ENCODE measurements around the gene B3GNT3.

The B3GNT3 gene

GRCh38 chr19:17794731-17795494, at the start of gene B3GNT3:
TSS of gene B3GNT3 (plus strand) at chr19:17795138. CDS start at chr19:17807808, 12,670 bp downstream.
- no peak for DNase-seq

GRCh38 chr19:17747205-17748098, 47.5 kb upstream of the B3GNT3 start:
- DNase-seq, result peak; percentile 92

DNA sequence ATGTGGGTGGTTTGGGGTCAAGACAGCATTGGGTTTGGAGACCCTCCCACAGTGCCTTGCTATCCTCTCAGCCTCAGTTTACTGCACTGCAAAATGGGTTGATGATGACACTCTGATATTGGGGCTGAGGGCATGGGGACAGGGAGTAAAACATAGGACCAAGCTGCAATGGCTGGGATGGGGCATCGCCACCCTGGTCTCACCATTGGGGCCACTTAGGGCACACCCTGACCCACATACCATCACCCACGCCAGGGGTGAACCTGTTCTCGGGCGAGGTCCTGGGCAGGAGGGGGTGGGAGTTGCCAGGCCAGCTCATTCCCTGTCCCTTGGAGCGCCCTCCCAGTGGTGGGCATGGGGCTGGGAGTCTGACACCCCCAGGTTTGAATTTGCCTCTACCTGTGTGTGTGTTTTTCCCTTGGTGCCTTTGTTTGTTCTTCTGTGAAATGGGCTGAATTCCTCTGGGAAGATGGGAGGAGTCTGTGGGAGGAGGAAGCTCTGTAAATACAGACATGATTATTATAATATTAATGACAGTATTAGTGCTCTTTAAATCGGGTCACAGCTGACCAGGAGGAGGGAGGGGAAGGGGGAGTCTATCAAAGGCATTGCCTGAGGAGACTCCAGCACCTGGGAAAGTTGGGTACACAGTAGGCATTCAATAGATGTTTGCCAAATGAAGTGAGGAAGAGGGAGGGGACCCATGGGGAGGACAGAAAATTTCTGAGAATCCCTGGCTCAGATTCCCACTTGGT, 45.9 kb upstream of the B3GNT3 start:
- DNase-seq, result no peak

DNA sequence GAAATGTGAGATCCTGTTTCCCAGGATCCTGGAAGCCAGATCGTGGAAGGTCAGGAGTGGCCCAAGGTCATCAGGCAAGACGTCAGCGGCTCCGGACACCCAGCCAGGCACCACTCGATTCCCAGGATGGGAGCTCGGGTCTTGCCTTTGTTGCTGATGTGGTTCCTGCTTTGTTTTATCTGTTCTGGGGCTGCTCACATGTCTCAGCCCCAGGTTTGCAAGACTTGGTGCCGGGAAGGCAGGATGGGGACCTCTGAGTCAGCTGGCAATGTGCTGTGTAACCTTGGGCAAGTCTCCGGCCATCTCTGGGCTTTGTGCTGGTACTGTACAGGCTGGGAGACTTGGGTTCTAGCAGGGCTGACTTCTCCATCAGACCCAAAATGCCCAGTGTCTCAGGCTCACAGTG, 45.0 kb upstream of the B3GNT3 start:
- DNase-seq, result no peak

- peak; percentile 78 for DNase-seq
Observed at GRCh38 chr19:17751103-17751911, 43.6 kb upstream of the B3GNT3 start, which contains the start of gene FCHO1. TSS of gene FCHO1 (plus strand) at chr19:17751477. CDS start at chr19:17755165, 3,688 bp downstream.

DNA sequence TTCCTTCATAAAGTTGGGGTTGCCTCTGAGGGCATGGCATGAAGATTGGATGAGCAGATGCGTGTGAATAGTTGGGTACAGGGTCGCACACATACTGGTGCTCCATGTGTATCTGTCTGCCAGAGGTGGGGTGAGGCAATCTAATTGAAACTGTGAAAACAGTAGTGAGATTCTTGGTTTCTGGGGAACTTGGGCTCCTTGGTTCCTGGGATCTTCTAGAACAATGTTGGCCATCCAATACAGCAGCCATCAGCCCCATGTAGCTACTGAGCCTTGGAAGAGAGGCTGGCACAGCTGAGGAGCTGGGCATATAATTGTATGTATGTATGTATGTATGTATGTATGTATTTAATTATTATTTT, 43.0 kb upstream of the B3GNT3 start:
- DNase-seq, result no peak

GRCh38 chr19:17752865-17753639, 41.9 kb upstream of the B3GNT3 start:
- DNase-seq, result no peak

- DNase-seq, result no peak
Observed at GRCh38 chr19:17753976-17754375, 41.0 kb upstream of the B3GNT3 start.

GRCh38 chr19:17754634-17755442, 40.1 kb upstream of the B3GNT3 start:
- no peak for DNase-seq

DNA sequence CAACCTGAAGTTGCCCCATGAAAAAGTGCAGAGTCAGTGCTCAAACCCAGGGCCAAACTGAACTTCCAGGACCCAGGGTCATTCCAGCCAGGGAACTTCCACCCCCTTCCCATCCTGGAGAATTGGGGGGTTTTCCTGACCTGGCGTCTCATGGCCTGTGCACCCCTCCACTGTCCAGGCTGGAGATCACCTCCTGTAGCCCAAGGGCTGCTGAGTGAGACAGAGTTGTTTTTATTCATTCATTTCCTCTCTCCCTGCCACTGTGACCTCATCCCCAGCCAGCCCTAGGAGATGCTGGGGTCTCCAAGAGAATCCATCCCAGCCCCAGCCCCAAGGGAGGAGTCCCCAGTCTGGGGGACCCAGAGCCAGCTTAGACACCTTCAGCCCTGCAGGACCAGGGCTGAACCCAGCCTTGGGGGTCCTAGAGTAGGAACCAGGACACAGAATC, 39.5 kb upstream of the B3GNT3 start:
- DNase-seq, result no peak

DNA sequence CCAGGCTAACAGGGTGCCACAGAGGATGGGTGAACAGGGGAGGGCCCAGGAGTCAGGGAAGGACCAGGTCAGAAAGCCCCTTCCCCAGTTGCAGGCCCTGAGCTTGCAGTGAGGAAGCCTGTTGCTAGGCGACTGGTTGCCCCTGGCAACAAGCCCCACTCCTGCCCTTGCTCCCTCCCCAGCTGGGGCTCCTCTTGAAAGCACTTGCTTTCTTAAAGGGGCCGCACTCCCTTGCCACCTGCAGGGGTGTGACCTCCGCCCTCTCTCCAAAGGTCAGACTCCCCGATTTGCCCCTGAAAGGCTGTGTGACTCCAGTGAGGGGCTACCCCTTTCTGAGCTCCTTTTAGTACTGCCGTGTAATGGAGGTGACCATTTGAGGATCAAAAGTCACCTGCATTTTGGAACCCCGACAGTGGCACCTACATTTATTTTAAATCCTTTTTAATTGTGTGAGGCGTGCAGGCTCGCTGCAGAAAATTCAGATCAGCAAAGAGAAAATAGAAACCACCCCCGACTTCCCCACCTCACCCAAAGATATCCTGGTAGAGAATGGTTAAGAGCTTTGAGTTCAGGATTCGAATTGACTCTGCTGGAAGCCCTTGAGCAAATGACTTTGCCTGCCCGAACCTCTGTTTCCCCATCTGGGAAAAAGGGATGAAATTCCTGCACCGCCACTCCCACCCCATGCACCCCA, 38.8 kb upstream of the B3GNT3 start:
- peak; percentile 28 for DNase-seq

GRCh38 chr19:17757125-17757524, 37.8 kb upstream of the B3GNT3 start:
- DNase-seq, result no peak

DNA sequence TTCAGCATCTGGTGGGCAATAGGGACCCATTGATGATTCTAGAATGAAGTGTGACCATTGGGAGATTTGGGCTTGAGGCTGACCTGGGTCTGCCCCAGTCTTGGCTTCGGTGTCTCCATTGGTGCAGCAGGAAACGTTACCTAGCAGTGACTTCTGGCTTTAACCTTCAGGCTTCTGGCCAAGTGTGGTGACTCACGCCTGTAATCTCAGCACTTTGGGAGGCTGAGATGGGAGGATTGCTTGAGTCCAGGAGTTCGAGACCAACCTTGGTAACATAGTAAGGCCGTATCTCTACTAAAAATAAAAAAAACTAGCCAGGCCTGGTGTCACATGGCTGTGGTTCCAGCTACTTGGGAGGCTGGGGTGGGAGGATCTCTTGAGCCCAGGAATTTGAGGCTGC, 36.4 kb upstream of the B3GNT3 start:
- DNase-seq, result no peak

GRCh38 chr19:17761148-17761547, 33.8 kb upstream of the B3GNT3 start:
- no peak for DNase-seq

DNA sequence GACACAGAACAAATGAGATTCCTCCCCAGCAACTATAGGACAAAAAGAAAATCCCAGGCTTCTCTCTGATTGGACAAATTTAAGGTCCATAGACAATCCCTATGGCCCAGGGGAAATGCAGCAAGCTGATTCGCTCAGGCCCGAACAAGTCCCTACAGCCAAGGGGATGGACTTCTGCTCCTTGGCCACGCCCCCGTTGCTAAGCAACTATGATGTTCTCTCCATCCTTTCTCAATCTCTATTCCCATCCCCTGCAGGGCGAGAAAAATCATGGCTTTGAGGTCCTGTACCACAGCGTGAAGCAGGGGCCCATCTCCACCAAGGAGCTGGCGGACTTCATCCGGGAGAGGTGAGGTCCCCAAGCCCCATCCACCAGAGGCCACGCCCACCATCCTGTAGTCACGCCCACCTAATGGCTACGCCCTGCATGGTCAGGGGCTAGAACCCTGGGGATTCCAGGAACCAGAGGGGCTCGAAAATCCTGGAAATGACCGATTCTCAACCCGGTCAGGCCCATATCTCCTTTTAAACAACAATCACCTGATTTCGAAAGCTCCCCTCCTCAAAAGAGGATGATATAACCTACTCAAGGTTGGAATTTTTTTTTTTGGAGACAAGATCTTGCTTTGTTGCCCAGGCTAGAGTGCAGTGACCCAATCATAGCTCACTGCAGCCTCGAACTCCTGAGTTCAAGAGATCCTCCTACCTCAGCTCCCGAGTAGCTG, 32.3 kb upstream of the B3GNT3 start:
- no peak for DNase-seq

- DNase-seq, result no peak
Observed at GRCh38 chr19:17764348-17764747, 30.6 kb upstream of the B3GNT3 start.

GRCh38 chr19:17765069-17765618, 29.8 kb upstream of the B3GNT3 start:
- no peak for DNase-seq

DNA sequence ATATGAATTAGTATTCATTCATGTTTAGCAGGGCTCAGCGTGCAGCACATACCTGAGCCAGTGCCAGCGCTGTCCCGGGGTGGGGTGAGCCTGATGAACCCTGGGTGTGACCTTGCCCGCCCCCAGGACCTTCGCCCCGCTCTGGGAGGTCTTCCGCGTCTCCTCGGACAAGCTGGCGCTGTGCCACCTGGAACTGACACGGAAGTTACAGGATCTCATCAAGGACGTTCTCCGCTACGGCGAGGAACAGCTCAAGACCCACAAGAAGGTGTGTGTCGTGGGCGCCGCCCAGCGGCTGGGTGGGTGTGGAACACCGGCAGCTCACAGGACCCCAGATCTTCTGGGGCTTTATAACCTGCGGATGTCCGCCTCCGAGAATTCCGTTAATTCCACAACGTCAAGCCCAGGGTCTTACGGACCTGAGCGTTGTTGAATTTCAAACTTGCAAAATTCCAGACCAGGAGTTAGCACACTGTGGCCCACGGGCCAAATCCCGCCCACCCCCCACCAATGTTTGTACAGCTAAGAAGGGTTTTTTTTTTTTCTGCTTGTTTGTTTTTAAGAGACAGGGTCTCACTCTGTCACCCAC, 28.3 kb upstream of the B3GNT3 start:
- DNase-seq, result no peak

Data from stimulated activated CD4-positive, alpha-beta T cell treated with anti-CD3 and anti-CD28 coated beads, Interleukin-12 subunit alpha, Interleukin-12 subunit beta, amount 100 ng/mL, for 4 hours (primary cell).